HG02798 (cell line): ENCODE results near the gene PRKN.

ENCODE experiments used
- ATAC-seq: cut with Tn5 transposase; IDR thresholded peaks from one replicate; pipeline ENCODE4 v1.9.1; 2021; ENCODE audit warnings: mild to moderate bottlenecking; ENCODE audit not compliant: unreplicated experiment, poor library complexity

The PRKN gene

DNA sequence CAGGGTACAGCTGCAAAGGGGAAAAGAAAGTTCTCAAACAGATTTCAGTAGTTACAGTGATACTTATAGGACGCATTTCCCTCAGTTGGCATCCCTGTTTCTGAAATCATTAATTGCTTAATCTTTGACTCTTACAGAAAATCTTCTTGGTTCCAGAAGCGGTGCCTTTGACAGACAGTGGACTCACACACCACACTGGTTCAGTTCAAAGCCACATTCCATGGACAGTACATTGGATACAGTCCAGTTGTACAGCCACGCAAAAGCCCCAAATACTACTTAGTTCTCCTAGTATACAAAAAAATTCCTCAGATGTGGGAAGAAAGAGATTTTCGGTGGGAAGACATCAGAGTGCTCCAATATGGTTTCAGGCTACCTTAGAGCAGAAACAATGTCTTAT is 460.4 kb downstream of the PRKN start:
- no peak for ATAC-seq

DNA sequence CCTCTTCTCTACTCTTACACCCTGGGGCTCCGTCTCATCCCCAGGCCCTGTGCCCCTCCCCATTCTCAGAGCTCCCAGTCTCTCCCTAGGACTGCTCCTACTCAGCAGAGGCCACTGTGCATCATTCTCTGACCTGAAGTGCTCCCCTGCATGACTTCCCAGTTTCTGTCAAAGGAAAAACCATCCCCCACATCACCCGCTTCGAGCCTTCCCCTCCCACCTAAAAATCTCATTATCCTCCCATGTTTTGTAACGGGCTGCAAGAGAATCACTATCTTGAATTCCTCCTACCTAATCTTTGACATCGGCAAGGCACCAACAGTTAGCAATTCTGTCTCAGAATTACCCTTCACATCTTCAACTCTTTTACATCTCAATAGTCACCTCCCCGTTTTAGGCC is 463.0 kb downstream of the PRKN start:
- no peak for ATAC-seq

DNA sequence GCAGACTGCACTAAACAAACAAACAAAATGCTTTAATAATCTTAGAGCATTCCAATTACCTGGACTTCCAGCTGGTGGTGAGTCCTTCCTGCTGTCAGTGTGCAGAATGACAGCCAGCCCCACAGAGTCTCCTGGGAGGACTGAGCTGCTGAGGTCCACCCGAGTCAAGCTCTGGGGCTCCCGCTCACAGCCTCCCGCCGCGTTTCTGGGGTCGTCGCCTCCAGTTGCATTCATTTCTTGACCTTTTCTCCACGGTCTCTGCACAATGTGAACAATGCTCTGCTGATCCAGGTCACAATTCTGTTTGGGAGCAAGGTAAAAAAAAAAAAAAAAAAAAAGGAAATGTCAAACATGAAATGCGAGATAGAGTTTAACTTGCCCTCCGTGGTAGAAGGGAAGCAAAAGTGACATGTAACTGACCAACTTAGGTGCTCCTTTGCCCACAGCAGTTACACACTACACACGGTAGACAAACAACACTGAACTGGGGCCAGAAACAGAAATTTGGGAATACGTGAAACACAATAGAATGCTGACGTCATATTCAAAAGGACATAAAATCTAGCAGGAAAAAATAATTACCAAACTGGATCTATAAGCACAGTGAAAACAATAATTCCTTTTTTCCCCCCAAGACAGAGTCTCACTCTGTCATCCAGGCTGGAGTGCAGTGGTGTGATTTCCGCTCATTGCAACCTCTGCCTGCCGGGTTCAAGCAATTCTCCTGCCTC is 464.9 kb downstream of the PRKN start:
- no peak for ATAC-seq

DNA sequence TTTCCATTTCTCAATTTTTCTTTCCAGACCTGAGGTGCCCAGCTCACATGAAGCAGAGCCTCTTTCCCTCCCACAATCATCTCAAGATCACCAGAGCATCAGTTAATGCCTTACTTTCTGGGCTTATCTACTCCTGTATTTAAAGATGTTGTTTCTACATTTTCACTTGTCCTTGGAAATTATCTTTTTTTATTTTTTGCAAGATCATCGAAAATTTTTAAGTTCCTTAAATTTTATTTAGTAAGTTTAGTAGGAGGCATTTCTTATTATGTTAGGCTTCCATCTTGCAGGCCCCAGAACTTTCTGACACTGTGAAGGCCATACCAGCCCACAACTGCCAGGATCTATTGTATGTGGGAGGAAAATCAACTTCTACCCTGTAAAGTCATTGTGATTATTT is 466.0 kb downstream of the PRKN start:
- ATAC-seq, result no peak

DNA sequence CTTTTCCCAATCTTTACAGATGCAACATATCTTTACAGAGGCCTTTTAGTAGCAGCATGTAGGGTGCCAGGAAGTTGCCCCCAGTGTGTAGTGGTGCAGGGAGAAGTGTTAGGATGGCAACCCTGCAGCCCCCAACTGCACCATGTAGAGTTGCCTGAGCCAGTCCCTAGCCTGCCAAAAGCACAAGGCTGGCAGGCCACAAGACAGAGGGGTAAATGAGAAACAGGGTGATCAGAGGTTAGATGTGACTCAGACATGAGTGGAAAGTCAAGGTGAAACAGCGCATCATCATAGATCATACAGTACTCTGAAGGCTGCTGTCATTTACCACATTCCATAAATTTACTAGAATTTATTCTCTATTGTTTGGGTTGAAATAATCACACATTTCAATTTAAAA is 467.5 kb downstream of the PRKN start:
- no peak for ATAC-seq

DNA sequence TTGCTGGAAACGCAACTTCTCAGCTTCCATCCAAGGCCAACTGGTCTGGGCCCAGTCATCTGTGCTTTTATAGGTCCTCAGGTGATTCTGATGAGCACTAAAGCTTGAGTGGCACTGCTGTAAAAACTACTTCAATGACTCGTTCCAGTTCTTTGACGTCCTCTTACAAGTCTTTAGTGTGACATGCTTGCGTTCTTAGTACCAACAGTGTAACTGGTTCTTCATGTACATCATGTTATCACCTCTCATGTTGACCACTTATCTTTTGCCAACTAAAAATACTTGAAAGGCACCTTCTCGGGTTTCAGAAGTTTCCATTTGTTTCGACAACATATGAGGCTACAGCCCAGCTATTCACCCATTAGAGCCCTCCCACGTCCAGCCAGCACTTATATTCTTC is 468.9 kb downstream of the PRKN start:
- no peak for ATAC-seq

GRCh38 chr6:162256361-162256760 is 471.2 kb downstream of the PRKN start:
- no peak for ATAC-seq

DNA sequence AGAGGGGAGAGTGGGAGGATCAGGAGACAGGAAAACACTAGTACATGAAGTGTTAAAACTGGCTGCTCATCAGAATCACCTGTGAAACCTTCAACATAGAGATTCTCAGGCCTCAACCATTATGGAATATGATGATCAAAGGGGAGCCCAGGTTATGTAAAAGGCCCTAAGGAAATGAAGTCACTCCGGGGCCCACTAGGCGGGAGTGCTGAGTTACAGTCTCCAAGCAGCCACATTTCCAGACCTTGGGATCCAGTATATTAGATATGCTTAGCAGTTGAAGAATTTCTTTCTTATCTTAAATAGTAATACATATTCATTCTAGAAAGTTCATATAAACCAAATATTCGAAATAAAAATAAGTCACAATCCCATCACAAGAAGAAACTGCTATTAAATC is 476.3 kb downstream of the PRKN start:
- ATAC-seq, result no peak

DNA sequence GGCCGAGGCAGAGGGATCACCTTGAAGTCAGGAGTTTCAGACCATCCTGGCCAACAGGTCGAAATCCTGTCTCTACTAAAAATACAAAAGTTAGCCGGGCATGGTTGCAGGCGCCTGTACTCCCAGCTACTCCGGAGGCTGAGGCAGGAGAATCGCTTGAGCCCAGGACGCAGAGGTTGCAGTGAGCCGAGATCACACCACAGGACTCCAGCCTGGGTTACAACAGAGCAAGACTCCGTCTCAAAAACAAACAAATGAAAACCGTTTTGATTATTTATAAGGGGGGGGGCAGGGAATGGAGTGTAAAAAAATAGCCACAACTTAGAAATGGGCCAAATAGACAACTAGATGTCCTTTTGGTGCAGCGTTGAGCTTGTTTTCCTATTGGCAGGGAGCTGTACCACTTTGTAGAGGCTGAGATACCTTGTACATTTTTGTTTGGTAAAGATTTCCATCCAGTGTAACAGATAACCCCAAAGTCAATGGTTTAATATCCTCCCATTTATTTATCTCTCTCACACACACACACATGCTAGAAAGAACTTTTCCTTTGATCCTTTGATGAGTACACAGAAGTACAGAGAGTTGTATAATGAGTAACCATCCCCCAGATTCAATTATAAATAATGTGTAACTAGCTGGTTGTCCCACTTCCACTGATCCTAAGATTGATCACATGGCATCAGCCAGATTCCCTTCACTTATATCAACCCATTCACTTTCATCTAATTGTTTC is 477.5 kb downstream of the PRKN start:
- no peak for ATAC-seq

GRCh38 chr6:162245830-162246420 is 481.6 kb downstream of the PRKN start:
- no peak for ATAC-seq

- no peak for ATAC-seq
Measured at GRCh38 chr6:162244031-162244430, 483.5 kb downstream of the PRKN start.

- no peak for ATAC-seq
Measured at GRCh38 chr6:162242915-162243314, 484.7 kb downstream of the PRKN start.

GRCh38 chr6:162239330-162239729 is 488.2 kb downstream of the PRKN start:
- ATAC-seq, result no peak

DNA sequence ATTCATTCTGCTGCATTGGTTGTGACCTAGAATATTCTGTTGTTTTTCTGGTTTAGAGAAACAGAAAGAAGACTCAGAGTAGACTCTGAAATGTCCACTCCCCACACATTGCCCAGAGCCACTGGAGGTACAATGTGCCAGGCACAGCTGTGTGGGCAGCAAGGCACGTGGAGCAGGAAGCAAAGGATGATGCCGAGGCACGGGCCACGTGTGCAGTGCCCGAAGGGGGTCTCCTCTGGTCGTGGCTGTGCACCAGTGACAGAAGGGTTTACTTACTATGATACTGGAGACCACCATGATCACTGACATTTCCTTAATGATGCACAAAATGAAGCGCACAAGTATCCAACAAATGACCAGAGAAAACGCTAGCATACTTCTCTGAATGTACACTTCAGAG is 488.9 kb downstream of the PRKN start:
- no peak for ATAC-seq

- ATAC-seq, result no peak
Measured at GRCh38 chr6:162237331-162237730, 490.2 kb downstream of the PRKN start.

- no peak for ATAC-seq
Measured at GRCh38 chr6:162234631-162235030, 492.9 kb downstream of the PRKN start.

DNA sequence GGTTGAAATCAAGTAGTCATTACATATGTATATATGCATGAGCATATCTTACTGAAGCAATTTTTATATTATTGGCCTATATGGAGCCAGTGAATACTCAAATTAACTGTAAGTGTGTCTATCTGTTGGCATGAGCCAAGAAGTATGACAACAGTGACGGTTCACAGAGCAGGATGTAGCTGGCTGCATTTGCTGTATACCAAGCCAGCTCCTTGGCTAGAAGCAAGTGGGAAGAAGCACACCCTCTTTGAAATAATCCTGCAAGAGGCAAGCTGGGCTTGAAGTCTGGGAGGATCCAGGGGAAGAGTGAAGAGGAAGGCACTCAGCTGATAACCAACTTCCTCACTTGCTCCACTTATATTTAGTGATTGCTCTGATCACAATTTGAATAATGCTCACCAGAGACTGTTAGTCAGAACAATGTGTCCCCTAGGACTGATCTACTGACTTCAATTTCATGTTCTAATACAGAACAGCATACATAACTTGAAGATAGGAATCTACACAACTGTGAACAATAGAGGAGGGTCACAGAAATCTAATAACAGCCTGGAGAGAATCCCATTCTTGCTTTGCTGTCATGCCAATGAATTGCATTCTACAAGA is 497.3 kb downstream of the PRKN start:
- no peak for ATAC-seq

GRCh38 chr6:162229093-162229492 is 498.5 kb downstream of the PRKN start:
- ATAC-seq, result no peak

DNA sequence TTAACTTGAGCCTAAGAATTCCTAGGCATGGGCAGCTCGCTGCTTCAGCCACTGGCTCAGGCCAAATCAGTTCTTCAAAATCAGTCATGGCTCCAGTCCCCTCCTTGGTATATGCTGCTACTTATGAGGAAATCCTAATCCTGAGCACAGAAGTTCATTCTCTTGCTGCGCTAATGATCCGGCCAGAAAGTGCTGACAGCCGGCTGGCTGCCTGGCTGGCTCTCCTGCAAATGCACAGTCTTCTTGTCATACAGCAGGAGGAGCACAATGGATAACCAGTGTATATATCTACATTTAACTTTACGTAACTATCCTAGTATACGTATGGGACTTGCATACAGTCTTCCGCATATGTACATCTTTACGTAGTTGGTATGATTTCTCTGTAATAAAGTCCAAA is 500.8 kb downstream of the PRKN start:
- no peak for ATAC-seq

- ATAC-seq, result no peak
Measured at GRCh38 chr6:162222521-162222920, 505.0 kb downstream of the PRKN start.

- ATAC-seq, result no peak
Measured at GRCh38 chr6:162220876-162221275, 506.7 kb downstream of the PRKN start.
